Left lung (tissue), 10 donors: Measurements from ENCODE around the gene CSNK2A3. TPM values are rescaled to one million over a fixed set of nuclear protein-coding genes. Genes with fewer than 3 reads are reported as not detected.

Experiments
- ATAC-seq: fragments of 200-7000 bp; cut with Tn5 transposase; one replicate; pipeline ENCODE4 v1.9.1; 2020; ENCODE audit warnings: moderate library complexity
- DNase-seq, 4 donors: peaks; one replicate each; pipeline ENCODE4 v3.0.0-alpha.2; 2013 to 2020
- H3K27ac ChIP-seq, 2 donors: fragments of 200-600 bp; sonication (generic) in 1 of 2; one replicate each; pipeline versions ENCODE4 v1.5.0 to v1.8.0; 2020 to 2021
- H3K27me3 ChIP-seq, 2 donors: fragments of 200-600 bp; sonication (generic) in 1 of 2; one replicate each; pipeline versions ENCODE4 v1.5.0 to v1.8.0; 2020 to 2021
- H3K36me3 ChIP-seq, 2 donors: fragments of 200-600 bp; sonication (generic) in 1 of 2; one replicate each; pipeline versions ENCODE4 v1.5.0 to v1.8.0; 2020 to 2021
- H3K4me1 ChIP-seq, 2 donors: fragments of 200-600 bp; one replicate each; pipeline ENCODE4 v1.8.0; 2021
- H3K4me3 ChIP-seq, 2 donors: fragments of 200-600 bp; sonication (generic) in 1 of 2; one replicate each; pipeline versions ENCODE4 v1.5.0 to v1.8.0; 2020 to 2021; ENCODE audit warnings: mild to moderate bottlenecking in 1 of 2
- H3K9me3 ChIP-seq, 2 donors: fragments of 200-600 bp; sonication (generic) in 1 of 2; one replicate each; pipeline versions ENCODE4 v1.5.0 to v1.8.0; 2020 to 2021
- CTCF ChIP-seq, 2 donors: fragments of 200-600 bp; sonication (generic) in 1 of 2; IDR thresholded peaks; one replicate each; pipeline versions ENCODE4 v1.5.0 to v1.8.0; 2021; ENCODE audit warnings: antibody characterized with exemption in 2 of 2
- intact Hi-C, 2 donors: fragments of 100-400 bp; cut with DNase I; formaldehyde crosslinking; loops; one replicate each; pipeline versions ENCODE4 v1.11.2 to v1.14.2; 2022
- polyA plus RNA-seq, 6 donors: library from polyadenylated mRNA; unstranded; fragments of 120-200 nt; gene quantifications; one replicate each; pipeline ENCODE4 v1.2.1, GENCODE V29; 2013; ENCODE audit not compliant: insufficient read length in 6 of 6
- total RNA-seq, 2 donors: library from RNA; stranded (reverse); fragmentation: NEBNext Ultra II Directional; extraction: Animal tissue kit (Norgen Biotek cat#: 25700); gene quantifications; one replicate each; pipeline ENCODE4 v1.2.1, GENCODE V29; 2021
- donor health status: DM: no; HTN: yes; CAD: no.
- donor health status: DM: no; HTN: no; CAD: no.

The CSNK2A3 gene
- total and polyA plus RNA-seq, 8 donors: 0.46 to 4.3 (median 2.1) TPM

- H3K9me3 ChIP-seq: peaks cover 0 to 7% of the 10 kb centered on the region in 2 donors
- no peak for TF ChIP-seq CTCF (IDR thresholded peaks at IDR 0.05)
- intact Hi-C loops: no loop called here
- peaks cover 0 to 9% of the 10 kb centered on the region in 2 donors for H3K36me3 ChIP-seq
- no peak overlapping the region for H3K27ac ChIP-seq
- H3K4me1 ChIP-seq: peaks cover 3 to 15% of the 10 kb centered on the region in 2 donors
- H3K4me3 ChIP-seq: no peak overlapping the region
- ATAC-seq (peak; percentile 68), DNase-seq (no peak)
- H3K27me3 ChIP-seq: no peaks in the 10 kb centered on the region
These were observed 34.1 kb downstream of the CSNK2A3 start for GRCh38 chr11:11318961-11319360.

GRCh38 chr11:11318461-11318860, 34.6 kb downstream of the CSNK2A3 start:
- H3K36me3 ChIP-seq: peaks cover 0 to 6% of the 10 kb centered on the region in 2 donors
- intact Hi-C loops: no loop called here
- no peaks in the 10 kb centered on the region for H3K27me3 ChIP-seq
- H3K27ac ChIP-seq: no peak overlapping the region
- ATAC-seq (no peak), DNase-seq (no peak)
- TF ChIP-seq CTCF (IDR thresholded peaks at IDR 0.05): no peak
- H3K4me3 ChIP-seq: no peak overlapping the region
- peaks cover 0 to 7% of the 10 kb centered on the region in 2 donors for H3K9me3 ChIP-seq
- H3K4me1 ChIP-seq: peaks cover 8 to 20% of the 10 kb centered on the region in 2 donors

- intact Hi-C loops: no loop called here
- ATAC-seq: no peak
- Histone ChIP-seq H3K9me3 (no peaks in the 10 kb centered on the region), H3K27ac (no peak overlapping the region), H3K36me3 (no peaks in the 10 kb centered on the region), H3K4me3 (no peak overlapping the region), H3K27me3 (no peaks in the 10 kb centered on the region), H3K4me1 (peaks cover 11 to 35% of the 10 kb centered on the region in 2 donors)
- DNase-seq: no peak
- TF ChIP-seq CTCF (IDR thresholded peaks at IDR 0.05): no peak
These were observed 36.3 kb downstream of the CSNK2A3 start for GRCh38 chr11:11316651-11317230.

GRCh38 chr11:11313902-11314692, 39.0 kb downstream of the CSNK2A3 start:
- no peaks in the 10 kb centered on the region for H3K9me3 ChIP-seq
- DNase-seq (no peak), ATAC-seq (peak; percentile 78)
- peak overlapping the region; percentile 16 to 36 for H3K27ac ChIP-seq
- intact Hi-C loops: no loop called here
- no peaks in the 10 kb centered on the region for H3K36me3 ChIP-seq
- peaks cover 11 to 42% of the 10 kb centered on the region in 2 donors for H3K4me1 ChIP-seq
- H3K4me3 ChIP-seq: no peak overlapping the region
- no peaks in the 10 kb centered on the region for H3K27me3 ChIP-seq
- no peak for TF ChIP-seq CTCF (IDR thresholded peaks at IDR 0.05)

GRCh38 chr11:11313426-11313825, 39.6 kb downstream of the CSNK2A3 start:
- peak in 1 of 4 donors; percentile 65 for DNase-seq
- intact Hi-C loops: no loop called here
- H3K4me3 ChIP-seq: no peak overlapping the region
- H3K4me1 ChIP-seq: peaks cover 11 to 42% of the 10 kb centered on the region in 2 donors
- H3K27me3 ChIP-seq: no peaks in the 10 kb centered on the region
- no peaks in the 10 kb centered on the region for H3K9me3 ChIP-seq
- ATAC-seq: peak; percentile 83
- peak overlapping the region; percentile 16 to 36 for H3K27ac ChIP-seq
- H3K36me3 ChIP-seq: no peaks in the 10 kb centered on the region
- TF ChIP-seq CTCF (IDR thresholded peaks at IDR 0.05): no peak
